ENCODE results near the gene PCARE.

PCARE gene

GRCh38 chr2:29084554-29084953, 10.2 kb upstream of the PCARE start:
- TF ChIP-seq, protein P1, sequence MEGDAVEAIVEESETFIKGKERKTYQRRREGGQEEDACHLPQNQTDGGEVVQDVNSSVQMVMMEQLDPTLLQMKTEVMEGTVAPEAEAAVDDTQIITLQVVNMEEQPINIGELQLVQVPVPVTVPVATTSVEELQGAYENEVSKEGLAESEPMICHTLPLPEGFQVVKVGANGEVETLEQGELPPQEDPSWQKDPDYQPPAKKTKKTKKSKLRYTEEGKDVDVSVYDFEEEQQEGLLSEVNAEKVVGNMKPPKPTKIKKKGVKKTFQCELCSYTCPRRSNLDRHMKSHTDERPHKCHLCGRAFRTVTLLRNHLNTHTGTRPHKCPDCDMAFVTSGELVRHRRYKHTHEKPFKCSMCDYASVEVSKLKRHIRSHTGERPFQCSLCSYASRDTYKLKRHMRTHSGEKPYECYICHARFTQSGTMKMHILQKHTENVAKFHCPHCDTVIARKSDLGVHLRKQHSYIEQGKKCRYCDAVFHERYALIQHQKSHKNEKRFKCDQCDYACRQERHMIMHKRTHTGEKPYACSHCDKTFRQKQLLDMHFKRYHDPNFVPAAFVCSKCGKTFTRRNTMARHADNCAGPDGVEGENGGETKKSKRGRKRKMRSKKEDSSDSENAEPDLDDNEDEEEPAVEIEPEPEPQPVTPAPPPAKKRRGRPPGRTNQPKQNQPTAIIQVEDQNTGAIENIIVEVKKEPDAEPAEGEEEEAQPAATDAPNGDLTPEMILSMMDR (IDR thresholded peaks at IDR 0.05; ENCODE audit: low read depth, low read length) = no peak
- Histone ChIP-seq H3K4me3 (ENCODE audit: low read depth, low read length) (no peak overlapping the region), H3K27ac (no peak overlapping the region), H3K27me3 (ENCODE audit: insufficient read depth, low read depth, severe bottlenecking) (no peaks in the 10 kb centered on the region), H3K36me3 (no peaks in the 10 kb centered on the region), H3K9me3 (ENCODE audit: severe bottlenecking) (peaks cover 15% of the 10 kb centered on the region)
- DNase-seq = no peak

DNA sequence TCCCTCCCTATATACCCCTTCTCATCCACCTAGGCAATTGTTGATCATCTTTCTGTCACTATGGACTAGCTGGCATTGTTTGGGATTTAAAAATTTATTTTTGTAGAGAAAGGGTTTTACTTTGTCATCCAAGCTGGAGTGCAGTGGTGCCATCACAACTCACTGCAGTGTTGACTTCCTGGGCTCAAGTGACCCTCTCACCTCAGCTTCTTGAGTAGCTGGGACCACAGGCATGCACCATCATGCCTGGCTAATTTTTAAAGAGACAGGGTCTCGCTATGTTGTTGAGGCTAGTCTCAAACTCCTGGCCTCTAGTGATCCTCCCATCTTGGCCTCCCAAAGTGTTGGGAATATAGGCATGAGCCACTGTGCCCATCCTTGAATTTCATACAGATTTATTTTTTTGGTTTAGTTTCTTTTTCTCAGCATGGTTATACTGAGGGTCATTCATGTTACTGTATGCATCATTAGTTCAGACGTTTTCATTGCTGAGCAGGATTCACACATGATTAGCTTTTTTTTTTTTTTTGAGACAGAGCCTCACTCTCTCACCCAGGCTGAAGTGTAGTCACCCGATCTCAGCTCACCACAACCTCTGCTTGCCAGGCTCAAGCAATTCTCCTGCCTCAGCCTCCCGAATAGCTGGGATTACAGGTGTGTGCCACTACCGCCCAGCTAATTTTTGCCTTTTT, 8.6 kb upstream of the PCARE start:
- Histone ChIP-seq H3K9me3 (ENCODE audit: severe bottlenecking) (peaks cover 31% of the 10 kb centered on the region), H3K4me3 (ENCODE audit: low read depth, low read length) (no peak overlapping the region), H3K27me3 (ENCODE audit: insufficient read depth, low read depth, severe bottlenecking) (no peaks in the 10 kb centered on the region), H3K36me3 (no peaks in the 10 kb centered on the region), H3K27ac (no peak overlapping the region)
- TF ChIP-seq, protein P1 (IDR thresholded peaks at IDR 0.05; ENCODE audit: low read depth, low read length) = no peak
- DNase-seq = no peak

GRCh38 chr2:29080886-29081743, 6.8 kb upstream of the PCARE start:
- no peak for DNase-seq
- TF ChIP-seq, protein P1 (IDR thresholded peaks at IDR 0.05; ENCODE audit: low read depth, low read length) = no peak
- no peaks in the 10 kb centered on the region for H3K27me3 ChIP-seq (ENCODE audit: insufficient read depth, low read depth, severe bottlenecking)
- peaks cover 37% of the 10 kb centered on the region for H3K9me3 ChIP-seq (ENCODE audit: severe bottlenecking)
- H3K4me3 ChIP-seq (ENCODE audit: low read depth, low read length) = no peak overlapping the region
- no peaks in the 10 kb centered on the region for H3K36me3 ChIP-seq
- no peak overlapping the region for H3K27ac ChIP-seq

GRCh38 chr2:29079887-29080286, 5.6 kb upstream of the PCARE start:
- DNase-seq = no peak
- Histone ChIP-seq H3K27ac (no peak overlapping the region), H3K36me3 (no peaks in the 10 kb centered on the region), H3K9me3 (ENCODE audit: severe bottlenecking) (peaks cover 37% of the 10 kb centered on the region), H3K27me3 (ENCODE audit: insufficient read depth, low read depth, severe bottlenecking) (no peaks in the 10 kb centered on the region), H3K4me3 (ENCODE audit: low read depth, low read length) (no peak overlapping the region)
- TF ChIP-seq, protein P1 (IDR thresholded peaks at IDR 0.05; ENCODE audit: low read depth, low read length) = no peak

DNA sequence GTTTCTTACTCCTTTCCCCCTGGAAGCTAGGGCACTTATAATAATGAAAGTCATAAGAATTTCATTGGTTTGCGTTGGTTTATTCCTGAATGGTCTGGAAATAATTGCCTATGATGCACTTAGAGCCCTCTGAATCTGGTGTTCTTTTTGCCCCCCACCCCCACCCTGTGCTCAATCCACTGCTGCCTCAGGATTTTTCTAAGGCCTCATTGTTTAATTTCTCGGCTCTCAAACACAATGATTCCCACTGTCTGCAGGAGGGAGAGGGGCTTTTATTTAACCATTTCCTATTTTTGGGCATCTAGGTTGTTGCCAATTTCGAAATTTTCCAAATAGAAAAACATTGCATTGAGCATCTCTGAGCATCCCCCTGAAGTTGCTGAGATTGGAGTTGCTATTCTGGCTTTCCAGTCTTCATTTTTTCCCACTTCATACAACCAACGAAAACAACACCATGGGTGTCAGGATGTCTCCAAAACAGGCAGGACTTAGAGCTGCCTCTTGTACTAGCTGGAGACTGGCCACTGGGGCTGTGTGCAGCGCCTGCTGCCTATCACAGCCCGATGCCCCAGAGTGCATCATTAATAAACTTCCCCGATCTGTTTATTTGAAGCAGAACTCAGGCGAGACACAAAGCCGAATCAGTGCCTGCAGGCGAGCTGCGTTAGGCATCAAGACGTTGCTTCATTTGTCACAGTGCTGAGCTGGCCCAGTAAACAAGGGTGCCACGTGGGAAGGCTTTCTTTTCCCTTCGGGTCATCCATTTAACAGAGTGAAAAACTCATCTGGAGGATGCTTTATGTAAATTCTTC, 1.8 kb upstream of the PCARE start:
- TF ChIP-seq, protein P1 (IDR thresholded peaks at IDR 0.05; ENCODE audit: low read depth, low read length) = no peak

More for the DNA sequence above, 1.8 kb upstream of the PCARE start:
- H3K36me3 ChIP-seq = no peaks in the 10 kb centered on the region
- H3K27ac ChIP-seq = no peak overlapping the region
- H3K4me3 ChIP-seq (ENCODE audit: low read depth, low read length) = no peak overlapping the region
- DNase-seq = no peak
- peaks cover 67% of the 10 kb centered on the region for H3K9me3 ChIP-seq (ENCODE audit: severe bottlenecking)
- no peaks in the 10 kb centered on the region for H3K27me3 ChIP-seq (ENCODE audit: insufficient read depth, low read depth, severe bottlenecking)

All from WERI-Rb-1 (cell line).